ENCODE measurements around the gene PM20D1.

The PM20D1 gene

DNA sequence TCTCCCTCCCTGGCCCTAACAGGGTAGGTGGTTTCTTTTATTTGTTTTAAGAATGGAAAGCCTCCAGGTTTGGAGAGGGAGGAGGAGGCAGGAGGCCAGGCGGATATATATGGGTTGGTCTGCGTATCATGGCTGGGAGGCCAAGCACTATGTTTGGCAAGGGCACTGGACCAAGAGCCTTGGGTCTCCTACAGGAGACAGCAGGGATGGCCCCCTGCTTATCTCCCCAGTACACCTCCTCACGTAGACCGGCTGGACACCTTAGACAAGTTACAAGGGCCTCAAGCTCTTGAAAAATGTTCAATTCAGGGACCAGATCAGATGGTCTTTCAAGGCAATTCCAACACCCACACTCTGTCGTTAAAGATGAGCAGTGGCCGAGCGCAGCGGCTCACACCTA, 47.9 kb downstream of the PM20D1 start:
- no peak for DNase-seq

- DNase-seq, result no peak
Observed at GRCh38 chr1:205800981-205801703, 48.8 kb downstream of the PM20D1 start.

DNA sequence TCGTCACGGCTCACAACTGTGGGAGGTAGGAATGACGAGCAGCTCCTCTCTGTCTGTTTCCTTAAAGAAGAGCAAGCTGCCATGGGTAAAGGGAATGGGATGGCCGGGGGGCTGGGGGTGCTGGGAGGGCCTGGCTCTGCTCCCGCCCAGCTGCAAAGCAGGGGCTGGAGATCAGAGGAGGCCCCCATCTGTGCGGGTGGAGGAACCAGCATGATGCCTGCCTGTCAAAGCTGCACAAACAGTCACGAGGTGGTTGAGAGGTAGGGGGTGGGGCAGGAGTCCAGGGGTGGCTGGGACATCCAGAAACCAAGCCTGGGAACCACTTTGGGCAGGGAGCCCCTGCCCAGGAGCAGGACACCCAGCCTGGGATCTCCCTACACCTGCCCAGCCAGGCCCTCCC, 49.5 kb downstream of the PM20D1 start:
- DNase-seq, result no peak

DNA sequence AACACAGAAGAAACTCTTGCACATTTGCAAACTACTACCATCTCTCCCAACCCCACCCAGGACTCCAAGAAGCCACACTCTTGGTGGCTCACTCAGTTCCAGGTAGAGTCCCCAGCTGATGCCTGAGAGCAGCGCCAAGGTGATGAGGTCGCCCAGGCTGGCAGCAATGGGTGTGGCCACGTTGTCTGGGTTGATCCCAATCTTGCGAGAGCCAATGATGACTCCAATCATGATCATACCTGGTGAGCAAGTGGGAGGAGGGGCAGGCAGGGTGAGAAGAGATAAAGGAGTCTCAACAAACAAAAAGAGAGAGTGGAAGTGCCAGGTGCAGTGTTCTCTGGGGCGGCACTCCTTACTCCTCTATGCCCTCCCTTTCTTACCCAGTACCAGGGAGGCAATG, 51.4 kb downstream of the PM20D1 start:
- DNase-seq, result no peak

GRCh38 chr1:205797168-205797567, 52.8 kb downstream of the PM20D1 start:
- DNase-seq, result no peak

DNA sequence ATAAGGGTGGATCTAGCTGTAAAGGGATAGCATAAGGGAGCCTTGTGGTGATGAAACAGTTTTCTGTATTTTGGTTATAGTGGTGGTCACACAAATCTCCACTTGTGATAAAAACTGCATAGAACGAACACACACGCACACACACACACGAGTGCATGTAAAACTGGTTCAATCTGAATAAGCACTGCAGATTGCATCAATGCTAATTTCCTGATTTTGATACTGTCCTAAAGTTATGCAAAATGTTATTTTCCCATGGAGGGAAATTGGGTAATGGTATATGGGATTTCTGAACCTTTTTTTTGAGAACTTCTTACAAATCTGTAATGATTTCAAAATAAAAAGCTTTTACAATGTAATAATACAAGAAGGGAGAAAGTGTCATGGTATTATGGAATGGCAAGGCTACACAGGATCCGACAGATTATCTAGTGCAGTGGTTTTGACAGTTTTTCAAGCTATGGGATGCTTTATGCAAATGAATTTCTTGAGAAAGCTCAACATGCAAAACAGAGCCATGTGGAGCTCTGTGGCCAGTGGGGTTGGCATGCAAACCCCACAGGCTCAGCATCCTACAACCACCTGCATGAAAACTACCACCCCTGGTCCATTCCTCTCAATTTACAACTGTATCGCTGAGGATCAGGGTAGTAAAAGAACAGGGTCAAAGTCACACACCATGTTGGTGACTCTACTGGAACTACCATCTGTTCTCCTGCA, 55.8 kb downstream of the PM20D1 start:
- DNase-seq, result no peak

DNA sequence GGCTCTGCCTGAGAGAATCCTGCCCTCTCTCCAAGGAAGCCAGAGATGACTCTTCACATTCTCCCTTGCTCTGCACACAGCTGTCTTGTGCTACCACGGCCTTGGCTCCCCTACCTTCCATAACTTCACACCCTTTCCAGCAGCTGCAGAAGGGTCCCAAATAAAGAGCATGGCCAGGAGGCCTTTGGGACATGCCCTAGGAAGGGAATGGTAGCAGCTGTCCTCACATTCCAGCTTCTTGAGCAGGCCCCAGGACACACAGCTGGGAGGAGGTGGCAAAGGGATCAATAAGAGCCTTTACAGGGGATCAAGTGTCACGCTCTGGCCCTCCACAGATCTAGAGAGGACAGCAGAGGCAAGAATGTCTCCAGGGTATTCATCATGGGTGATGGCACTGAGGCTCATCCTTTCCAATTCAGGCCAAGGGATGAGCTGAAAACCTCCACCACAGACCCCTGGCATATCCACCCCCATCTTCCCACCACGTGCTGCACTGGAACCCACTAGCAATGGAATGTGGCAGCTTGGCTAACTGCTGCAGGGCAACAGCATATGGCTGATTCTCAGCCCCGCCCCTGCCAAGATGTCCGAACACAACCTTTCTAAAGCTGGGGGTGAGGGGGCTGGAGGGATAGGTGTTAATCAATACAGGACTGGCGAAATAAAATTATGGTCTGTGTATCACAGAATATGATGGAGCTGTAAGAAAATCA, 56.8 kb downstream of the PM20D1 start:
- no peak for DNase-seq

DNA sequence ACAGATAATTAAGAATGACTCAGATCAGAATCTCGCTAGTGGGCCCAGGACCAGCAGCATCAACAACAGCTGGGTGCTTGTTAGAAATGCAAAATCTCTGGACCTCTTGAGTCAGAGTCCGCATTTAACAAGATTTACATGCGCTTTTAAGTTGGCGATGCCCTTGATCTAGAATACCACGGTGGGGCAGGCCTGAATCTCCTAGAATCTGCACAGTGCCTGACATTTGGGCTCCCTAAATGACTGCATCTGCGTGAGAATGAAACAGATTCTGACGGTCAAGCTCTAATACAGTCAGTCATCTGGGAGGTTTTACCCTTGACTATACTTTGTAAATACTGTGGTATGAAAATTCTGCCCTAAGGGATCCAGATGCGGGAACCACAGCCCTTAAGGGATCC, 57.5 kb downstream of the PM20D1 start:
- no peak for DNase-seq

- no peak for DNase-seq
Observed at GRCh38 chr1:205791568-205792180, 58.3 kb downstream of the PM20D1 start.

GRCh38 chr1:205787287-205787916, 62.5 kb downstream of the PM20D1 start:
- DNase-seq, result no peak

GRCh38 chr1:205786601-205787000, 63.3 kb downstream of the PM20D1 start:
- no peak for DNase-seq

GRCh38 chr1:205785446-205785845, 64.5 kb downstream of the PM20D1 start:
- no peak for DNase-seq

DNA sequence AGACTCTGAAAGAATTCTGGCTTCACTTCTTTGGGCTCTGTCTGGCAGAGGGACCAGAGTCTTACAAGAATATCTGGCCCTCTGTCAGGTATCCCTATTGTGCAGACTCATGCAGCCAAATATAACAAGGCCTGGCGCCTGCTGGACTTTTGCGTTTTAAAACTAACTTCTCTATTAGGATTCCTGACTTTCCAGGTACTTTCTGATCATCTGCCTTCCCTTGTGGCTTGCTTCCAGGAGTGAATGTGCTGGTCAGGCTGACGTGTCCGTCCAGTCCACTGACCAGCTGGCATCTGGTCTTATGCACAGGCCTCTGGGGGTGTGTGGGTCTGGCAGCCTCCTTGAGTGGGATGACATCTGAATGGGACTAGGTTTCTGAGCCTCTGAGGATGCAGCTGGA, 66.0 kb downstream of the PM20D1 start:
- DNase-seq, result no peak

DNA sequence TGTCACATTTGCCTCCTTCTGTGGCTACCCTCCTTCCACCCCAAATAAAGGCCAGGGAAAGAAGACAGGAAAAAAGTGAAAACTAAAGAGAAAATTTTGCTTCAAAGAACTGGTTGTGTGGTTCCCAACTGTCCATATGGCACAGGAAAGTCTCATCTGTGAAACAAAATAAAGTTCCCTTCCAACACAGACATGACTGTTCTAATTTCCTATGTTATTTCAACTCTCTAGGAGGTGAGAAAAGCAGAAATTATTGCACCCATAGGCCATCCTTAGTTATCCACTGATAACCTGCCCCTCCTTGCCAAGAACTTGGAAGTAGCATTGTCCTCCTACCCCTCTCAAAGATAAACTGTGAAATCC, 66.5 kb downstream of the PM20D1 start:
- DNase-seq, result no peak

GRCh38 chr1:205782627-205783432, 67.1 kb downstream of the PM20D1 start:
- no peak for DNase-seq

DNA sequence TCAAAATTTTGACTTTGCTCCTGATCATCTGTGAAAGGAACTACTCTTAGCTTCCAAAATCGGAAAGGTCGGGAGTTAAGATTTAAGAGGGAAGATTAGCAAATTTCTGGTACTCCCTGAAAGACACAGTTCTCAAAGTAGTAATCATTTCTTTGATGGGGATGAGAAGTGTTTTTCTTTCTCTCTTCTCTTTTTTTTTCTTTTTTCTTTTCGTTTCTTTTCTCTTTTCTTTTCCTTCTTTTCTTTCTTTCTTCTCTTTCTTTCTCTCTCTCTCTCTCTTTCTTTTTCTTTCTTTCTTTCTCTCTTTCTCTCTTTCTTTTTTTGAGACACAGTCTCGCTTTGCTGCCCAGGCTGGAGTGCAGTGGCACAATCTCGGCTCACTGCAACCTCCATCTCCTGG, 69.6 kb downstream of the PM20D1 start:
- no peak for DNase-seq
